ENCODE measurements around the gene FADS6. TPM values are rescaled to one million over a fixed set of nuclear protein-coding genes. Genes with fewer than 3 reads are reported as not detected.

Gene FADS6
- total and polyA plus RNA-seq, 2 donors (not counting 3 experiments of a cell fraction or from before 2014, with no cell fraction given), result not detected

DNA sequence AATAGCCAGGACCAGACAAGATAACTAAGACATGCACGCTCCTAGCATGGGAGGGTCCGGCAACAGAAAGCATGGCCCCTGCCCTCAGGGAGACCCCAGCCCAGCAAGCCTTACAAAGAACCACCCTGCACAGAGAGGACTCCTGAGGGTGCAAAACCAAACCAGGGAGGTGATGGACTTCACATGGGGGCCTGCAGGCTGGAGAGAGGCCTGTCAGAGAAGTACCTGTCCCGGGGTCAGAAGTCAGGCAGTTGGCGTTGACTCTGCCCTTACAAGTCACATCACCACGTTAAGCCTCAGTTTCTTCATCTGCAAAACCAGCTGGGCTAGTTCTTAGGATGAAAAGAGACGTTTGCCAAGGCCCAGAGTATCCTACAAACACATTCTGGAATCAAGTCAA, 35.4 kb upstream of the FADS6 start:
- Histone ChIP-seq H3K27ac (ENCODE audit: insufficient read depth, low read depth, low read length) (no peak overlapping the region), H3K9me3 (replicated peaks; ENCODE audit: control insufficient read depth, insufficient read depth, low read length) (no peaks in the 10 kb centered on the region), H3K9me1 (replicated peaks; ENCODE audit: control insufficient read depth, extremely low read depth, insufficient read depth, low read length) (no peaks in the 10 kb centered on the region), H3K4me1 (ENCODE audit: control insufficient read depth, extremely low read depth, insufficient read depth, low read length) (no peaks in the 10 kb centered on the region), H2AFZ (ENCODE audit: low read depth, low read length) (no peak overlapping the region), H3K4me2 (ENCODE audit: insufficient read depth, low read length) (no peak overlapping the region), H3K36me3 (ENCODE audit: control insufficient read depth in 2 of 2, extremely low read depth in 1 of 2, insufficient read depth in 2 of 2, low read length in 2 of 2) (no peaks in the 10 kb centered on the region), H3K9ac (replicated peaks; ENCODE audit: extremely low read depth, insufficient read depth, low read length) (no peak overlapping the region), H3K27me3 (ENCODE audit: control insufficient read depth in 2 of 2, insufficient read depth in 2 of 2, low read length in 2 of 2) (peaks cover 35 to 44% of the 10 kb centered on the region in 2 experiments), H4K20me1 (replicated peaks; ENCODE audit: control insufficient read depth, extremely low read depth, insufficient read depth, low read length) (no peaks in the 10 kb centered on the region), H3K79me2 (ENCODE audit: control insufficient read depth, insufficient read depth, low read length) (no peaks in the 10 kb centered on the region), H3K4me3 (replicated peaks in 1 of 3; ENCODE audit: insufficient read depth in 1 of 3, low read depth in 1 of 3, low read length in 3 of 3) (no peak overlapping the region)
- TF ChIP-seq GATA2 (IDR thresholded peaks at IDR 0.05; ENCODE audit: insufficient read depth, insufficient read length, low read depth, low read length), result no peak
- no peak for TF ChIP-seq POLR2AphosphoS5 (IDR thresholded peaks at IDR 0.05; ENCODE audit: insufficient read depth, low read depth, low read length)
- no peak for TF ChIP-seq MAX (IDR thresholded peaks at IDR 0.05; ENCODE audit: insufficient read depth, insufficient read length)
- ChIA-PET CTCF (interaction anchor here (1.5 kb wide), 1 partner anchor 29 kb away, joined by 4 read pairs; no protein-coding TSS in a partner anchor), POLR2A (no interaction called here)
- DNase-seq (ENCODE audit: low read depth, low spot score) (no peak), FAIRE-seq (no peak)
- dilution Hi-C loops (cut with MboI; ENCODE audit: extremely low pct_ligation_motif_present, low sequenced_read_pairs) (no loop called here), intact Hi-C loops (cut with micrococcal nuclease) (no loop called here)
- no TSS peak for BruUV-seq (replicated peaks)

DNA sequence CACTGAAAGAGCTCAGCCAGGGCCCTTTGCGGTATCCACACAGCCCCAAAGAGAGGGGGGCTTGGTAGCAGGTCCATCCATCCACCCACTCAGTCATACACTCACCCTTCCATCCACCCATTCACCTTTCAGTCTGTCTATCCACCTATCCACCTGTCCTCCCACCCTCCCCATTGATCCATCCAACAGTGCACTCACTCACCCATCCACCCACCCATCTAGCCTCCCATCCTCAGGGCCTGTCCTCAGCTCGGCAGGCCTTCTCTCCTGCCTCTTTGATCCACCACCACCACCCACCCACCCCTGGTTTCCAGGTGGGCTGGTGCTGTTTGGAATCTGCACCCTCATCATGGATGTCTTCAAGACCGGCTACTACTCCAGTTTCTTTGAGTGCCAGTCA, 31.8 kb upstream of the FADS6 start:
- H3K27me3 ChIP-seq (ENCODE audit: control insufficient read depth in 2 of 2, insufficient read depth in 2 of 2, low read length in 2 of 2), result peaks cover 44 to 45% of the 10 kb centered on the region in 2 experiments
- DNase-seq (ENCODE audit: low read depth, low spot score) (no peak), FAIRE-seq (no peak)
- H2AFZ ChIP-seq (ENCODE audit: low read depth, low read length), result no peak overlapping the region
- peaks cover 4% of the 10 kb centered on the region for H3K4me1 ChIP-seq (ENCODE audit: control insufficient read depth, extremely low read depth, insufficient read depth, low read length)
- H3K9me3 ChIP-seq (replicated peaks; ENCODE audit: control insufficient read depth, insufficient read depth, low read length), result no peaks in the 10 kb centered on the region
- H3K4me3 ChIP-seq (replicated peaks in 1 of 3; ENCODE audit: insufficient read depth in 1 of 3, low read depth in 1 of 3, low read length in 3 of 3), result no peak overlapping the region
- H3K9ac ChIP-seq (replicated peaks; ENCODE audit: extremely low read depth, insufficient read depth, low read length), result no peak overlapping the region
- no peak overlapping the region for H3K27ac ChIP-seq (ENCODE audit: insufficient read depth, low read depth, low read length)
- H3K4me2 ChIP-seq (ENCODE audit: insufficient read depth, low read length), result no peak overlapping the region
- H3K9me1 ChIP-seq (replicated peaks; ENCODE audit: control insufficient read depth, extremely low read depth, insufficient read depth, low read length), result no peaks in the 10 kb centered on the region
- H4K20me1 ChIP-seq (replicated peaks; ENCODE audit: control insufficient read depth, extremely low read depth, insufficient read depth, low read length), result no peaks in the 10 kb centered on the region
- intact Hi-C loops (cut with micrococcal nuclease), result no loop called here
- no peaks in the 10 kb centered on the region for H3K79me2 ChIP-seq (ENCODE audit: control insufficient read depth, insufficient read depth, low read length)
- dilution Hi-C loops (cut with MboI; ENCODE audit: extremely low pct_ligation_motif_present, low sequenced_read_pairs), result no loop called here
- POLR2A ChIA-PET, result no interaction called here
- H3K36me3 ChIP-seq (ENCODE audit: control insufficient read depth in 2 of 2, extremely low read depth in 1 of 2, insufficient read depth in 2 of 2, low read length in 2 of 2), result no peaks in the 10 kb centered on the region
- no TSS peak for BruUV-seq (replicated peaks)
- CTCF ChIA-PET, result interaction anchor here (0.9 to 3.0 kb wide), 5 partner anchors 13 to 277 kb away, joined by 3 to 58 read pairs (median 7); no protein-coding TSS in a partner anchor
- TF ChIP-seq GATA2 (IDR thresholded peaks at IDR 0.05; ENCODE audit: insufficient read depth, insufficient read length, low read depth, low read length), result no peak
- TF ChIP-seq JUN (IDR thresholded peaks at IDR 0.05; ENCODE audit: borderline replicate concordance, insufficient read depth, insufficient read length, low read depth), result no peak
- TF ChIP-seq POLR2AphosphoS5 (IDR thresholded peaks at IDR 0.05; ENCODE audit: insufficient read depth, low read depth, low read length), result no peak
- TF ChIP-seq MAX (IDR thresholded peaks at IDR 0.05; ENCODE audit: insufficient read depth, insufficient read length), result no peak
- no peak for TF ChIP-seq POLR2A (IDR thresholded peaks at IDR 0.05; ENCODE audit: low read depth, low read length)
- no peak for TF ChIP-seq CTCF (IDR thresholded peaks at IDR 0.05; ENCODE audit: extremely low read depth in 1 of 2, insufficient read depth in 1 of 2, low read depth in 1 of 2, low read length in 2 of 2)
- no peak for TF ChIP-seq MYC (IDR thresholded peaks at IDR 0.05; ENCODE audit: low read depth, low read length)
- no peak for TF ChIP-seq EZH2 (IDR thresholded peaks at IDR 0.05; ENCODE audit: borderline replicate concordance, low read depth, low read length, severe bottlenecking)
- no peak for TF ChIP-seq FOS (IDR thresholded peaks at IDR 0.05; ENCODE audit: borderline replicate concordance, insufficient read depth, low read length)

All from endothelial cell of umbilical vein (primary cell).